Calu3 (cell line): Measurements from ENCODE around the gene LSS. TPM values are rescaled to one million over a fixed set of nuclear protein-coding genes. Genes with fewer than 3 reads are reported as not detected.
A peak's percentile ranks its signal among the peaks of the same experiment; 100 is the strongest.

Source experiments
- Bru-seq: library from RNA; stranded (reverse); fragments of 400-500 nt; gene quantifications from one replicate; lab custom pipeline; 2021; lab: Mats Ljungman, UMichigan
- BruChase-seq, 2 experiments: library from RNA; stranded (reverse); fragments of 400-500 nt; gene quantifications; one replicate each; lab custom pipeline; 2021; lab: Mats Ljungman, UMichigan
- BruUV-seq: library from RNA; stranded (reverse); fragments of 400-500 nt; replicated peaks from 2 replicates; lab custom pipeline; 2021; lab: Mats Ljungman, UMichigan
- CTCF ChIA-PET: fragments of 300-600 bp; sonication (Branson Sonifier 250); formaldehyde crosslinking; loops from one replicate; lab custom pipeline; 2022; ENCODE audit warnings: antibody characterized with exemption; lab: Charles Lee
- DNase-seq: peaks from one replicate; pipeline ENCODE4 v3.0.0; 2022
- H3K27ac Mint-ChIP-seq: one replicate; pipeline ENCODE4 v1.8.0; 2022; ENCODE audit warnings: mixed read lengths; ENCODE audit not compliant: unreplicated experiment
- H3K27me3 Mint-ChIP-seq: one replicate; pipeline ENCODE4 v1.8.0; 2022; ENCODE audit warnings: mixed read lengths; ENCODE audit not compliant: unreplicated experiment
- H3K36me3 Mint-ChIP-seq: one replicate; pipeline ENCODE4 v1.8.0; 2022; ENCODE audit warnings: mild to moderate bottlenecking, moderate library complexity, mixed read lengths; ENCODE audit not compliant: insufficient read depth, unreplicated experiment
- H3K4me1 Mint-ChIP-seq: one replicate; pipeline ENCODE4 v1.8.0; 2022; ENCODE audit warnings: mild to moderate bottlenecking, low read depth, mixed read lengths; ENCODE audit not compliant: unreplicated experiment
- H3K4me3 Mint-ChIP-seq: one replicate; pipeline ENCODE4 v1.8.0; 2022; ENCODE audit warnings: mild to moderate bottlenecking, low read depth, moderate library complexity, mixed read lengths; ENCODE audit not compliant: unreplicated experiment
- H3K9me3 Mint-ChIP-seq: one replicate; pipeline ENCODE4 v1.8.0; 2022; ENCODE audit warnings: low read depth, mixed read lengths; ENCODE audit not compliant: unreplicated experiment
- CTCF ChIP-seq: fragments of 200-600 bp; IDR thresholded peaks from one replicate; pipeline ENCODE4 v1.8.0; 2022; ENCODE audit warnings: antibody characterized with exemption; ENCODE audit not compliant: unreplicated experiment
- intact Hi-C: fragments of 100-400 bp; cut with micrococcal nuclease; formaldehyde crosslinking; loops from one replicate; pipeline ENCODE4 v1.10.0; 2022; ENCODE audit not compliant: unreplicated experiment
- long read RNA-seq: library from polyadenylated mRNA; stranded (forward); transcript quantifications from one replicate; pipeline ENCODE4 v2.0.0, GENCODE V29; 2022
- total RNA-seq: library from RNA; stranded (reverse); gene quantifications from 2 replicates; pipeline ENCODE4 v1.2.3, GENCODE V29; 2022

The LSS gene
- total RNA-seq = 53.3 and 55.1 TPM in 2 replicates
- Bru-seq, nascent RNA = percentile 54 among the genes with signal in this experiment
- BruChase-seq, experiment 1, labeled RNA remaining after a 6-hour chase = percentile 58 among the genes with signal in this experiment
- percentile 77 among the genes with signal in this experiment for BruChase-seq, experiment 2, labeled RNA remaining after a 2-hour chase
- long read RNA-seq, full-length matches to known transcripts = 6 of 18 reads
- long read RNA-seq, partial matches to known transcripts = 0 of 18 reads
- long read RNA-seq, other reads (novel, unspliced or antisense) = 12 of 18 reads

GRCh38 chr21:46228345-46229051 lies at the start of gene LSS:
TSS of gene LSS (minus strand) at chr21:46228774. CDS start at chr21:46228745, 29 bp downstream.
- Mint-ChIP-seq H3K36me3 (peaks cover 44% of the 10 kb centered on the region), H3K27ac (peak within 1 kb of the TSS; percentile 85), H3K4me1 (peaks cover 26% of the 10 kb centered on the region), H3K27me3 (no peaks in the 10 kb centered on the region), H3K9me3 (no peaks in the 10 kb centered on the region), H3K4me3 (peak within 1 kb of the TSS; percentile 83)
- CTCF ChIA-PET = no interaction called here
- TF ChIP-seq CTCF = no peak
- intact Hi-C loops = loop anchor here (10.0 kb wide), 1 partner anchor 84 kb away; no protein-coding TSS in a partner anchor
- BruUV-seq = no TSS peak
- DNase-seq = peak; percentile 98

- no peak overlapping the region for H3K4me3 Mint-ChIP-seq
- no peak overlapping the region for H3K27ac Mint-ChIP-seq
- no peak for TF ChIP-seq CTCF
- no peak for DNase-seq
- no peaks in the 10 kb centered on the region for H3K27me3 Mint-ChIP-seq
- intact Hi-C loops = no loop called here
- peaks cover 37% of the 10 kb centered on the region for H3K36me3 Mint-ChIP-seq
- H3K4me1 Mint-ChIP-seq = no peaks in the 10 kb centered on the region
- H3K9me3 Mint-ChIP-seq = no peaks in the 10 kb centered on the region
- CTCF ChIA-PET = no interaction called here
- BruUV-seq = no TSS peak
Measured at GRCh38 chr21:46274797-46275390, 46.3 kb upstream of the LSS start.

GRCh38 chr21:46273341-46273740 lies 44.8 kb upstream of the LSS start:
- H3K27me3 Mint-ChIP-seq = no peaks in the 10 kb centered on the region
- H3K9me3 Mint-ChIP-seq = no peaks in the 10 kb centered on the region
- no peak overlapping the region for H3K4me3 Mint-ChIP-seq
- peaks cover 40% of the 10 kb centered on the region for H3K36me3 Mint-ChIP-seq
- CTCF ChIA-PET = no interaction called here
- H3K27ac Mint-ChIP-seq = no peak overlapping the region
- TF ChIP-seq CTCF = no peak
- no peak for DNase-seq
- no TSS peak for BruUV-seq
- intact Hi-C loops = no loop called here
- no peaks in the 10 kb centered on the region for H3K4me1 Mint-ChIP-seq

- no TSS peak for BruUV-seq
- TF ChIP-seq CTCF = no peak
Measured at GRCh38 chr21:46269466-46269865, 40.9 kb upstream of the LSS start.

More at GRCh38 chr21:46269466-46269865, 40.9 kb upstream of the LSS start:
- no peak overlapping the region for H3K27ac Mint-ChIP-seq
- no peak overlapping the region for H3K4me3 Mint-ChIP-seq
- no peak for DNase-seq
- no peaks in the 10 kb centered on the region for H3K9me3 Mint-ChIP-seq
- H3K4me1 Mint-ChIP-seq = no peaks in the 10 kb centered on the region
- CTCF ChIA-PET = no interaction called here
- peaks cover 53% of the 10 kb centered on the region for H3K36me3 Mint-ChIP-seq
- no peaks in the 10 kb centered on the region for H3K27me3 Mint-ChIP-seq
- intact Hi-C loops = no loop called here
